NT2/D1 (cell line): ENCODE data around the gene PISD.

Source experiments
- DNase-seq: peaks from one replicate; pipeline ENCODE4 v3.0.0-alpha.2; 2011; ENCODE audit warnings: low read depth, low spot score
- H3K27me3 ChIP-seq: 2 replicates; pipeline ENCODE4 v1.6.0; 2011; ENCODE audit warnings: mild to moderate bottlenecking; ENCODE audit not compliant: insufficient read length, insufficient read depth
- H3K36me3 ChIP-seq: 2 replicates; pipeline ENCODE4 v1.6.1; 2011; ENCODE audit warnings: mild to moderate bottlenecking, low read length, mixed read lengths; ENCODE audit not compliant: insufficient read depth, insufficient read length
- H3K4me1 ChIP-seq: 2 replicates; pipeline ENCODE4 v1.5.1; 2011; ENCODE audit not compliant: insufficient read depth, insufficient read length
- H3K4me3 ChIP-seq: 2 replicates; pipeline ENCODE4 v1.5.1; 2011; ENCODE audit warnings: low read depth; ENCODE audit not compliant: insufficient read length
- H3K9ac ChIP-seq: 2 replicates; pipeline ENCODE4 v1.6.0; 2011; ENCODE audit warnings: low read depth; ENCODE audit not compliant: insufficient read length
- H3K9me3 ChIP-seq: 2 replicates; pipeline ENCODE4 v1.5.1; 2011; ENCODE audit warnings: mild to moderate bottlenecking, low read length; ENCODE audit not compliant: insufficient read depth
- SUZ12 ChIP-seq: IDR thresholded peaks from 2 replicates; pipeline ENCODE4 v1.6.1; 2011; ENCODE audit not compliant: insufficient read length, insufficient read depth; ENCODE audit errors: extremely low read depth
- YY1 ChIP-seq: IDR thresholded peaks from 2 replicates; pipeline ENCODE4 v1.6.1; 2011; ENCODE audit not compliant: insufficient read length, insufficient read depth
- ZNF274 ChIP-seq: IDR thresholded peaks from 2 replicates; pipeline ENCODE4 v1.6.1; 2011; ENCODE audit warnings: mild to moderate bottlenecking, low read depth, low read length

The PISD gene

DNA sequence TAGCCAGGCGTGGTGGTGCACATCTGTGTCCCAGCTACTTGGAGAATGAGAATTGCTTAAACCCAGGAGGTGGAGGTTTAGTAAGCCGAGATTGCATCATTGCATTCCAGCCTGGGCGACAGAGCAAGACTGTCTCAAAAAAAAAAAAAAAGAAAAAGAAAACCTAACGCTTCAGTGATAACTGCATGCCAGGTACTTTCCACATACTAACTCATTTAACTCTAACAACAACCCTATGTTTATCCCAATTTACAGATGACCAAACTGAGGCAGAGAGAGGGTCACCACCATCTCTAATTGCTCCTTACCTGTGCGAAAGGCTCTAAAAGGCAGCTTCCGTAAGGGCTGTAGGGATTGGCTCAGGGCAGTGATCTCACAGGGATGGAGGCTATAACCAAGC, 11.6 kb downstream of the PISD start:
- Histone ChIP-seq H3K9me3 (no peaks in the 10 kb centered on the region), H3K4me3 (no peak overlapping the region), H3K4me1 (peaks cover 5% of the 10 kb centered on the region), H3K9ac (no peak overlapping the region), H3K27me3 (no peaks in the 10 kb centered on the region), H3K36me3 (peaks cover 30% of the 10 kb centered on the region)
- DNase-seq, result no peak
- no peak for TF ChIP-seq ZNF274
- TF ChIP-seq YY1, result no peak
- no peak for TF ChIP-seq SUZ12

DNA sequence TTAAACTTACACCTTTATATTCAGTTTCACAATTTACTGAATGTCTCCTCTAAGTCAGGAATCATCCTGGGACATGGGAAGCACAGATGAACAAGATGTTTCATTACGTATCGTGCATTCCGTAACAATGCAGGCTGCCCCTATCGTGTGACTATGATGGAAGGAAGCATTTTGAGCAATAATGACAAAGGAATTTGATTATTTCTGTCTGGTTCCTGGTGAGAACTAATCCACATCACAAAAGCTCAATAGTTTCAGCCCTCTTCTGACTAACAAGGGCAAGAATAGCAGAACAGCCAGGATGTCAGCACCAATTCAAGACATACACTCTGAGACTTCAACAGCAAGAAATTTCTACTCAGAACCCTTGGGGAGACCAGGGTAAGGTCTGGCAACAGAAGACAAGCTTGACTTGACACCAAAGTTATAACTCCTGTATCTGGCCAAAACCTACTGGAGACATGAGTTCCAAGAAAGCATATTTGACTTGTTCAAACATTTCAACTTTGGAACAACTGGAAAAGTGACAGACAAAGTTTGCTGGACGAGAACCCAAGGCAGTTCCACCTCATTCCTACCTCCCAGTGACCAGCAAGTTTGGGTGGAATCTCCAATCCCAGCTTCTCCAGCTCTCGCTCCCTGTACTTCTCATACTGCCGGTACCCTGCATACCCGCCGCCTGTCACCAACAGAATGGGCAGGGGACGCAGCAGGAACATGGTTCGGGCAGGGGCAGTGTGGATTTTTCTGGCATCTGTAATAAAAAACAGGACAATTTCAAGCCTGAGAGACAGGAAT, 14.3 kb downstream of the PISD start:
- Histone ChIP-seq H3K27me3 (no peaks in the 10 kb centered on the region), H3K9me3 (no peaks in the 10 kb centered on the region), H3K9ac (no peak overlapping the region), H3K4me3 (no peak overlapping the region), H3K4me1 (peaks cover 5% of the 10 kb centered on the region), H3K36me3 (peaks cover 40% of the 10 kb centered on the region)
- TF ChIP-seq ZNF274 (no peak), YY1 (no peak), SUZ12 (no peak)
- no peak for DNase-seq

DNA sequence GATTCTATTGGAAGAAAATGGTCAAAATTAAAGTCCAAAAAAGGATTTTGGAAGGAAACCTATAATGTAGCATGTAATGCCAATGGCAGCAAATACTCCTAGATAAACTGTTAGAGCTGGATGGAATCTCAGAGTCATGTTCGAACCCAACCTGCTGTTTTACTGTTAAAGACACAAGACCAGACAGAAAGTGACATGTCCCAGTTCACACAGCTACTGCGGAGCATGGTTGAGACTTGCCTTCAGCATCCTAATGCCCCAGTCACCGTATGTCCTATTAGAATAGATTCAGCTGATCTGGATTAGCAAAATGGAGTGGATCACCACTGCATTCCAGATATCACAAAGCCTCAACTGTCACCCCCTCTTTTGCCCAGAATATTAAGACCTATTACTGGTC, 14.9 kb downstream of the PISD start:
- no peaks in the 10 kb centered on the region for H3K9me3 ChIP-seq
- no peak overlapping the region for H3K4me3 ChIP-seq
- peaks cover 5% of the 10 kb centered on the region for H3K4me1 ChIP-seq
- peaks cover 42% of the 10 kb centered on the region for H3K36me3 ChIP-seq
- DNase-seq, result no peak
- H3K27me3 ChIP-seq, result no peaks in the 10 kb centered on the region
- no peak overlapping the region for H3K9ac ChIP-seq
- TF ChIP-seq SUZ12, result no peak
- no peak for TF ChIP-seq ZNF274
- no peak for TF ChIP-seq YY1

DNA sequence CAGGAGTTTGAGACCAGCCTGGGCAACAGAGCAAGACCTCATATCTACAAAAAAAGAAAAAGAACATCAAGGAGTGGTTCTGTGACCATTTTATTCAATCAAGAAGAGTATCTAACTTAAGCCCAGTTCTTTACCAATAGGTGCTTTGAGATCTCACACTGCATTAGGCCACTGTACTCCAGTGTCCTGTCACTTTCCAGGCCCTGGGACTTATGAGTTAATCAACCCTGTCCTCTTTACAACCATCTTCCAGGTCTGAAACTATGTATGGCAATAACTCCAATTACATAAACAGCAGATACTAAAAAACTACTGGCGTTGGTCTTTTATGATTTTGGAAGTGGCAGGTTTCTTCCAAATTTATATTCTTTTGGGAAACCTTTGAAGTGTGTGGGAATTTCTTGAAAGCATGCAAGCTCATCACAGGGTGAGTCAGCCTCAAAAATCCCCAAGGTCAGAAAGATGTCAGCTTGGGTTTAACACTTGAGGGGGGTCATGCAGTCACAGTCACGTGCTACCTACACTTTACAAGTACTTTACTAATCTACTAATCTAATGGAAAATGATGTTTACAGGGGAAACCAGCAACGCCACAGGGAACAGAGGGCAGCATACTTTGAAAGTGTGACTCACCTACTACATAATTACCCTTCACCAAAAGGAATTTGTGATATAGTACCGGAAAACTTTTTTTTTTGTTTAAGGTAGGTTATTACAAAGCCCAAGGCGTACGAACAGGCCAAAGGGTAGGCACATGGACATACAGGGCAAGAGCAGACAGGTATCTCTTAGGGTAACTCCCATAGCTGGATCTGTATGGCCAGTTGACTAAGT, 15.6 kb downstream of the PISD start:
- Histone ChIP-seq H3K9me3 (no peaks in the 10 kb centered on the region), H3K4me1 (peaks cover 5% of the 10 kb centered on the region), H3K27me3 (no peaks in the 10 kb centered on the region), H3K36me3 (peaks cover 42% of the 10 kb centered on the region), H3K9ac (no peak overlapping the region), H3K4me3 (no peak overlapping the region)
- no peak for TF ChIP-seq ZNF274
- no peak for TF ChIP-seq SUZ12
- TF ChIP-seq YY1, result no peak
- no peak for DNase-seq

DNA sequence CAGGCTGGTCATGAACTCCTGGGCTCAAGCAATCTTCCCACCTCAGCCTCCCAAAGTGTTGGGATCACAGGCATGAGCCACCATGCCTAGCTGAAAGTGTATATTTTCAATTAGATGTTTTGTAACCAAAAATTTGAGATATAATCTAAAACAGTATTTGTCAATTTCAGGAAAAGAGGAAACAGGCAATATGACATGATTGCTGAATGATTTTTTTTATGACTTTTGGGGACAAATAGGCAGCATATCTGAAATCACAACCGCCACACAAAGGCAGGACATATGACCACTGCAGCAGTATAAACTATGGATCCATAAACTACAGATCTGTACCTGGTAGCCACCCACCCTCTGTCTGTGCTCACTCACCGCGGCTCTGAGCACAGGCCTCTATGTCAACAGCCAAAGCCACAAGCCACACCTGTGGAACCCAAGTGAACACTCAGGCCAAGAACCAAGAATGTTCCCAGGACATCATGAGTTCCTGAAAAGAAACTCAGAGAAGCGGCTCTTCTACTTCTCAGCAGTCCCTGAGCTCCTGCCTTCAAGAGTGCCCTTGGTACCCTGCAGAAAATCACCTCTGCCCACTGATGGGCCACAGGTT, 22.5 kb downstream of the PISD start:
- no peak for DNase-seq
- no peak for TF ChIP-seq YY1
- TF ChIP-seq ZNF274, result no peak
- TF ChIP-seq SUZ12, result no peak
- H3K4me3 ChIP-seq, result no peak overlapping the region
- no peaks in the 10 kb centered on the region for H3K9me3 ChIP-seq
- H3K4me1 ChIP-seq, result no peaks in the 10 kb centered on the region
- no peak overlapping the region for H3K9ac ChIP-seq
- peaks cover 11% of the 10 kb centered on the region for H3K36me3 ChIP-seq
- H3K27me3 ChIP-seq, result no peaks in the 10 kb centered on the region

DNA sequence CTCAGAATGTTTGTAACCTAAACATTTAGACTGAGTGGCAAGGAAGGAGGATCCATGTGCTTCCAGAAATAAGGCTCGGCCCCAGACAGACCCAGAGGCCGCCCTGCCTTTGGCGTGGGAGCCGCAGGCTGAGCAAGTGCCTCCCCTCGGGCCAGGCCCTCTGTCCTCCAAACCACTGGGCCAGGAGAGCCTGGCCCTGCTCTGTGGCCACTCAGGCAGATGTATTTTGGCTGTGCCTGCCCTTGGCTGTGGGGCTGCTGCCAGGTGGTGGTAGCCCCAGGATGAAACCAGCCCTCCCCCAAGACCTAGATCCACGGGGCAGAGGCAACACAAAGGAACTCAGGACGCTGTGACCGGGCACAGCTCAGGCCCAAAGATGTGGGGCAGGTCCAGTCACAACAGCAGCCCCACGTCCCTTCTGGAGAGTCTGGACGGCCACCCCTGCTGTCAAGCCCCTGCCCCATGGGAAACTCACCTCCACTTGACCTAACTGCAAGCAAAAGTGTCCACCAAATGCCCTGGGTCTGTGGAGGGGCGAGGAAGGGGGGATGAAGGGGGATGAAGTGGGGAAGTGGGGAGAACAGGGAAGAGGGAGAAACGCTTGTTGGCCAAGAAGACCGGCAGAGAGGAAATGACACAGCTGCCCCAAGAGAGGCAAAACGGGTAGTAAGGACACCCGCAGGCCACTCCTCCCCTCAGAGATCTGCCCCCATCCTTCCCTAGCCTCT, 24.0 kb downstream of the PISD start:
- no peak for TF ChIP-seq ZNF274
- TF ChIP-seq YY1, result no peak
- no peak for TF ChIP-seq SUZ12
- Histone ChIP-seq H3K4me3 (no peak overlapping the region), H3K27me3 (no peaks in the 10 kb centered on the region), H3K4me1 (no peaks in the 10 kb centered on the region), H3K9ac (no peak overlapping the region), H3K9me3 (no peaks in the 10 kb centered on the region), H3K36me3 (peaks cover 8% of the 10 kb centered on the region)
- DNase-seq, result no peak
